K562 (cell line): Measurements from ENCODE around the gene KCNG1.

Experiments
- CBX5 ChIP-seq: IDR thresholded peaks from 2 replicates; pipeline ENCODE4 v1.6.1; 2014; ENCODE audit warnings: low read depth, borderline replicate concordance
- CBX8 ChIP-seq: fragments of 200-600 bp; sonication (generic); IDR thresholded peaks from 2 replicates; pipeline ENCODE4 v1.6.1; 2012; ENCODE audit warnings: borderline replicate concordance, mixed run types, low read depth, mild to moderate bottlenecking, moderate library complexity, mixed read lengths, low read length, control low read depth, inconsistent platforms; ENCODE audit not compliant: poor library complexity, severe bottlenecking; ENCODE audit errors: extremely low read depth
- CTCF ChIP-seq, 3 experiments: IDR thresholded peaks in 2 of 3; conservative IDR thresholded peaks in 1 of 3; 2 replicates each; pipeline ENCODE4 v1.5.1; 2011 to 2012; ENCODE audit warnings: low read length in 3 of 3, mild to moderate bottlenecking in 3 of 3, control low read depth in 2 of 3, improper control_type of control experiment in 1 of 3, inconsistent platforms in 1 of 3, low read depth in 1 of 3, mixed read lengths in 1 of 3, moderate library complexity in 1 of 3; ENCODE audit not compliant: insufficient read depth in 2 of 3
- E2F4 ChIP-seq: sonication (generic); formaldehyde crosslinking; IDR thresholded peaks from 2 replicates; pipeline ENCODE4 v1.8.0; 2022; ENCODE audit warnings: mild to moderate bottlenecking, low read depth, missing genetic modification reagents
- EZH2 ChIP-seq: IDR thresholded peaks from 2 replicates; pipeline ENCODE4 v1.6.1; 2012; ENCODE audit warnings: low read depth, mild to moderate bottlenecking, inconsistent platforms, low read length, borderline replicate concordance
- GTF2F1 ChIP-seq: IDR thresholded peaks from 2 replicates; pipeline ENCODE4 v1.6.1; 2011; ENCODE audit warnings: low read depth, low read length, improper control_type of control experiment
- MYC ChIP-seq, 2 experiments: fragments of 250-450 bp in 1 of 2; sonication (Bioruptor Pico) in 1 of 2; IDR thresholded peaks; 2 replicates each; pipeline versions ENCODE4 v1.5.1 to v1.6.1; 2012 to 2021; ENCODE audit warnings: low read depth in 2 of 2, borderline replicate concordance in 1 of 2, improper control_type of control experiment in 1 of 2, low read length in 1 of 2, mild to moderate bottlenecking in 1 of 2, moderate library complexity in 1 of 2
- POLR2A ChIP-seq: fragments of 450-650 bp; conservative IDR thresholded peaks from 2 replicates; pipeline ENCODE4 v1.6.1; 2016
- PRMT5 ChIP-seq: sonication (generic); formaldehyde crosslinking; IDR thresholded peaks from 2 replicates; pipeline ENCODE4 v1.5.0; 2020; ENCODE audit warnings: missing genetic modification reagents
- TCF15 ChIP-seq: fragments of 250-450 bp; sonication (Bioruptor Pico); IDR thresholded peaks from 2 replicates; pipeline ENCODE4 v1.8.0; 2022; ENCODE audit warnings: moderate library complexity, mild to moderate bottlenecking, inconsistent platforms
- ZBTB34 ChIP-seq: fragments of 250-450 bp; sonication (Bioruptor Pico); IDR thresholded peaks from 2 replicates; pipeline ENCODE4 v1.8.0; 2021; ENCODE audit warnings: mild to moderate bottlenecking, moderate library complexity

GRCh38 chr20:50953821-50954220 is 69.1 kb downstream of the KCNG1 start:
- no peak for TF ChIP-seq ZBTB34 (CRISPR knock-in tag)
- no peak for TF ChIP-seq CBX8
- no peak for TF ChIP-seq E2F4
- TF ChIP-seq GTF2F1, result no peak
- no peak for TF ChIP-seq CTCF (IDR thresholded peaks at IDR 0.05 in 2 of 3, conservative IDR thresholded peaks at IDR 0.05 in 1 of 3; ENCODE audit: insufficient read depth in 2 of 3, low read depth in 1 of 3, low read length in 3 of 3)
- no peak for TF ChIP-seq TCF15 (CRISPR knock-in tag)
- TF ChIP-seq POLR2A, result no peak
- no peak for TF ChIP-seq EZH2
- no peak for TF ChIP-seq CBX5
- TF ChIP-seq MYC (IDR thresholded peaks at IDR 0.05; ENCODE audit: low read depth, low read length), result no peak
- TF ChIP-seq MYC (CRISPR knock-in tag; IDR thresholded peaks at IDR 0.05; ENCODE audit: borderline replicate concordance, low read depth), result no peak
- TF ChIP-seq PRMT5 (CRISPR knock-in tag), result no peak
